ENCODE results near the gene MPHOSPH9.

Gene MPHOSPH9

GRCh38 chr12:123111498-123112165, 121.3 kb downstream of the MPHOSPH9 start:
- H3K9me3 ChIP-seq (ENCODE audit: control insufficient read depth, insufficient read depth, low read length): no peaks in the 10 kb centered on the region
- H3K27me3 ChIP-seq (ENCODE audit: control insufficient read depth, insufficient read depth, low read length): no peaks in the 10 kb centered on the region
- H3K4me3 ChIP-seq (ENCODE audit: low read depth, low read length): no peak overlapping the region
- peaks cover 6% of the 10 kb centered on the region for H3K4me1 ChIP-seq (ENCODE audit: control insufficient read depth, insufficient read depth, low read length)
- H3K9ac ChIP-seq (ENCODE audit: low read depth, low read length): no peak overlapping the region
- H3K36me3 ChIP-seq (ENCODE audit: control insufficient read depth, insufficient read depth, low read length): no peaks in the 10 kb centered on the region

- H3K9ac ChIP-seq (ENCODE audit: low read depth, low read length): no peak overlapping the region
Observed at GRCh38 chr12:123109319-123109772, 123.6 kb downstream of the MPHOSPH9 start.

DNA sequence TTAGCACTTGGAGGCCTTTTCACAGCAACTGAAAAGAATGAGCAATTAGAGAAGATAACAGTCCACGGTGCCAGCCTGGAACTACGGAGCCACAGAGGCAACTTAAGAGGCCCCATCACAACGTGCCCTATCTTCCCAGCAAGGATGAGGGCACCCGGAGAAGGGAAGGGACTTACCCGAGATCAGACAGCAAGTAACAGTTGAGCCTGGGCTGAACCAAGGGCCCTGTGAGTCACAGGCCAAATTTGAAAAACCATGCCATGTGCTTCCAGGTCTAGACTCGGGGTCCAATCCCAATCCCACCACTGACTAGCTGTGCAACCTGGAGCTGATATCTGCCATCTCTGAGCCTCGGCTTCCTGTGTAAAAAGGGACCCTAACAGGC, 124.3 kb downstream of the MPHOSPH9 start:
- H3K9ac ChIP-seq (ENCODE audit: low read depth, low read length): no peak overlapping the region

More at GRCh38 chr12:123109319-123109772, 123.6 kb downstream of the MPHOSPH9 start:
- H3K27me3 ChIP-seq (ENCODE audit: control insufficient read depth, insufficient read depth, low read length): no peaks in the 10 kb centered on the region
- peaks cover 20% of the 10 kb centered on the region for H3K4me1 ChIP-seq (ENCODE audit: control insufficient read depth, insufficient read depth, low read length)
- no peak overlapping the region for H3K4me3 ChIP-seq (ENCODE audit: low read depth, low read length)
- no peaks in the 10 kb centered on the region for H3K36me3 ChIP-seq (ENCODE audit: control insufficient read depth, insufficient read depth, low read length)
- H3K9me3 ChIP-seq (ENCODE audit: control insufficient read depth, insufficient read depth, low read length): no peaks in the 10 kb centered on the region

GRCh38 chr12:123107926-123108681, 124.8 kb downstream of the MPHOSPH9 start:
- Histone ChIP-seq H3K36me3 (ENCODE audit: control insufficient read depth, insufficient read depth, low read length) (no peaks in the 10 kb centered on the region), H3K4me1 (ENCODE audit: control insufficient read depth, insufficient read depth, low read length) (peaks cover 24% of the 10 kb centered on the region), H3K9me3 (ENCODE audit: control insufficient read depth, insufficient read depth, low read length) (no peaks in the 10 kb centered on the region), H3K4me3 (ENCODE audit: low read depth, low read length) (no peak overlapping the region), H3K9ac (ENCODE audit: low read depth, low read length) (no peak overlapping the region), H3K27me3 (ENCODE audit: control insufficient read depth, insufficient read depth, low read length) (no peaks in the 10 kb centered on the region)

More for the DNA sequence above, 124.3 kb downstream of the MPHOSPH9 start:
- Histone ChIP-seq H3K36me3 (ENCODE audit: control insufficient read depth, insufficient read depth, low read length) (no peaks in the 10 kb centered on the region), H3K9me3 (ENCODE audit: control insufficient read depth, insufficient read depth, low read length) (no peaks in the 10 kb centered on the region), H3K4me1 (ENCODE audit: control insufficient read depth, insufficient read depth, low read length) (peaks cover 20% of the 10 kb centered on the region), H3K27me3 (ENCODE audit: control insufficient read depth, insufficient read depth, low read length) (no peaks in the 10 kb centered on the region), H3K4me3 (ENCODE audit: low read depth, low read length) (no peak overlapping the region)

- peaks cover 36% of the 10 kb centered on the region for H3K4me1 ChIP-seq (ENCODE audit: control insufficient read depth, insufficient read depth, low read length)
- H3K9ac ChIP-seq (ENCODE audit: low read depth, low read length): no peak overlapping the region
- H3K27me3 ChIP-seq (ENCODE audit: control insufficient read depth, insufficient read depth, low read length): no peaks in the 10 kb centered on the region
- H3K4me3 ChIP-seq (ENCODE audit: low read depth, low read length): no peak overlapping the region
- H3K36me3 ChIP-seq (ENCODE audit: control insufficient read depth, insufficient read depth, low read length): no peaks in the 10 kb centered on the region
- no peaks in the 10 kb centered on the region for H3K9me3 ChIP-seq (ENCODE audit: control insufficient read depth, insufficient read depth, low read length)
Observed at GRCh38 chr12:123106640-123107359, 126.1 kb downstream of the MPHOSPH9 start.

DNA sequence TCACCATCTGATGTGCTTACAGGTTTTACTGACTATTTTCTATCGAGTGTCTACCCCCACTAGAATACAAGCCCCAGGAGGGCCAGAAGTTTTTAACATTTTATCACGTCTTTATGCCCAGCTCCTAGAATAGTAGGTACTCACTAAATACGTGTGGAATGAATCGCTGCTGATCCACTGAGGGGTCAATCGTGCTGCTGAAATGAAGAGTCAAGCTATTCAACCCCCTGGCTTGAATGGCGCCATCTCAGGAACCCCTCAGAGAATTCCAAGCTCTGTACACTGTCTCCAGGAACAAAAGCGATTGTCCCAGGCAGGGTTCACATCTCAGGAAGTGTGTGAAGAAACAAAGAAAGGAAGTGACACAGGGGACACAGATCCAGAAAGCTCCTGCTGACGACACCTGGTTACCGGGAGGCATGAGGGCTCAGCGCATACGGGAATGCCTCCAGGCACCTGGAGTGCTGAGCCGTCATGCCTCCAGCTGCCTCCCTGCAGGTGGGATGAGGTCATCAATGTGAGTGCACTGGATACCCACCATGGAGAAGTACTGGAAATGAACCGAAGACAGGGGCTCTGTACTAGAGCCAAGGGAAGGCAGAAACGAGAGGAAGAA, 127.6 kb downstream of the MPHOSPH9 start:
- H3K4me1 ChIP-seq (ENCODE audit: control insufficient read depth, insufficient read depth, low read length): peaks cover 36% of the 10 kb centered on the region
- H3K9me3 ChIP-seq (ENCODE audit: control insufficient read depth, insufficient read depth, low read length): no peaks in the 10 kb centered on the region
- peak overlapping the region; percentile 57 for H3K9ac ChIP-seq (ENCODE audit: low read depth, low read length)
- H3K36me3 ChIP-seq (ENCODE audit: control insufficient read depth, insufficient read depth, low read length): no peaks in the 10 kb centered on the region
- H3K27me3 ChIP-seq (ENCODE audit: control insufficient read depth, insufficient read depth, low read length): no peaks in the 10 kb centered on the region
- H3K4me3 ChIP-seq (ENCODE audit: low read depth, low read length): no peak overlapping the region

DNA sequence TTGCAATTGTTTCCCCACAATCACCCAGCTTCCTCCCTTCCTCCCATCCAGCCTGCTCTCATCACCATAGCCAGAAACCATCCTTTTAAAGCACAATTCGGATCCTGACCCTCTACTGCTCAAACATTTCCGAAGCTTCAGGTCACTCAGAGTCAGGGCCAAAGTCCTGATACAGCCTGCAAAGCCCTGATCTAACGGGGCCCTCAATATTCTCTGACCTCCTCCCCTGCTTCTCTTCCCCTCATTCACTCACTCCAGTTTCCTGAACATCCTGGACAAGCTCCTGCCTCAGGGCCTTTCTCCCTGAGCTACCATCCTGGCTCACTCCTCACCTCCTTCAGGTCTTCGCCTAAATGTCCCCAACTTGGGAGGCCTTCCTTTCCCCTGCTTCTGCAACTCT, 128.1 kb downstream of the MPHOSPH9 start:
- Histone ChIP-seq H3K4me1 (ENCODE audit: control insufficient read depth, insufficient read depth, low read length) (peaks cover 36% of the 10 kb centered on the region), H3K9ac (ENCODE audit: low read depth, low read length) (peak overlapping the region; percentile 57), H3K27me3 (ENCODE audit: control insufficient read depth, insufficient read depth, low read length) (no peaks in the 10 kb centered on the region), H3K36me3 (ENCODE audit: control insufficient read depth, insufficient read depth, low read length) (no peaks in the 10 kb centered on the region), H3K4me3 (ENCODE audit: low read depth, low read length) (no peak overlapping the region), H3K9me3 (ENCODE audit: control insufficient read depth, insufficient read depth, low read length) (no peaks in the 10 kb centered on the region)

All from iPS-15b (cell line).